Hepatic stellate cell (primary cell): Measurements from ENCODE around the gene UMODL1.

Experiments used
- DNase-seq: peaks from one replicate; pipeline ENCODE4 v3.0.0; 2011; ENCODE audit warnings: low spot score

The UMODL1 gene

DNA sequence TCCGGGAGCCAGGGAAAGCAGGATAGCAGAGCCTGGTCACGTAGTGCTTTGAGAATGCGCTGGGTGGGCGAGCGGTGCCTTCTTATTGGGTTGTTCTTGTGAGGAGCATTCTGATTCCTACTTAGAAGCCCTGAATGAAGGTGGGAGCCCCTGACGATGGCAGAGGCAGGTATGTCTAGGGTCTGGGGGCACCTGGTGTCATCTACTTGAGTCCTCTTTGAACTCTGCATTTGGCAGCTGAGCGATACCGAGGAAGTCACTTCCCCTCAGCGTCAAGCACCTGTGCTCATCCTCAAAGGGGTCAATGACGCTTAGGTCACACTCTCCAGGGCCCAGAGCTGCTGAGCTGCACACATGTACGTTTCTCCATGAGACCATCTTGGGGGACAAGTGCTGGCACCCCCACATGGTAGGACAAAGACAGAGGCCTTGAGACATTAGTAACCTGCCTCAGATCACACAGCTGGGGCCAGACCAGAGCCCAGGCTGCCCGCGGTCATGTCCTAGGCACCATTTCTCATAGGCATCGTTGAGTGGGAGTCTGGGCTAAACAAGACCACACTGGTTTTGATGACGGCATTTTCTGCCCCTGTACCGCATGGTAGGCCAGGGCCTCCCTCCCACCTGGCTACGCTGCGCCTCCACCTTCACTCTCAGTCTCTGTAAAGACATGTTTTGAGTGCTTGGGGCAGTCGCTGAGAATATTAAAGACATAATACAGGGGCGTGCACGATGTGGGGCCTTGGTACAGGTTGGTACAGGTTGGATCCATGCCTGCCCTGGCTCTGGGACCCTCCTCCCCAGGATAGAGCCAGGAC is 78.7 kb downstream of the UMODL1 start:
- DNase-seq = no peak

DNA sequence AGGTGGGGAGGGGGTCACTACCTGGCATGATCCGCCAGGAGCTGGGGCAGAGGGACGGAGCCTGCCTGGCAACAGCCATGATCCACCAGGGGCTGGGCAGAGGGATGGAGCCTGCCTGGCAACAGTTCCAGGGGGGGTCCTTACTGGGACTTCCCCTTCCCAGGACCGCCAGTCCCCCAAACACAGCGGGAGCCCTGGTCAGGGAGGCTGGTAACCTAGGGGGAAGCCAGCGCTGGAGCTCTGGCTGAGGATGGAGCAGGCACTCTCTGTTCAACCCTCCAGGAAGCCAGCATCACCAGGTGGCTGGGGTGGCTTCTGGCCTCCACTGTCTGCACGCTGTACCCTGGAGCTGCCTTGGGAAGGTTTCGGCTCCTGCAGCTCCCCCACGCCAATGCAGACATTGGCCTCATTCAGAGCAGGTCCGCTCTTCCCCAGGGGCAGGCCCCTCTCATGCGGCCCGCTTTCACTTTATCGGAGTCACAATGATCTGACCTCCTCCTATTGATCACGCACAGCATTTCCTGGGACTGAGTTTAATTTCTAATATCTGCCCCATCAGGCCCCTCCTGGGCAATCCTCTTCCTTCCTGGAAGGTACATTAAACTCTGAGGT is 79.5 kb downstream of the UMODL1 start:
- DNase-seq = no peak

DNA sequence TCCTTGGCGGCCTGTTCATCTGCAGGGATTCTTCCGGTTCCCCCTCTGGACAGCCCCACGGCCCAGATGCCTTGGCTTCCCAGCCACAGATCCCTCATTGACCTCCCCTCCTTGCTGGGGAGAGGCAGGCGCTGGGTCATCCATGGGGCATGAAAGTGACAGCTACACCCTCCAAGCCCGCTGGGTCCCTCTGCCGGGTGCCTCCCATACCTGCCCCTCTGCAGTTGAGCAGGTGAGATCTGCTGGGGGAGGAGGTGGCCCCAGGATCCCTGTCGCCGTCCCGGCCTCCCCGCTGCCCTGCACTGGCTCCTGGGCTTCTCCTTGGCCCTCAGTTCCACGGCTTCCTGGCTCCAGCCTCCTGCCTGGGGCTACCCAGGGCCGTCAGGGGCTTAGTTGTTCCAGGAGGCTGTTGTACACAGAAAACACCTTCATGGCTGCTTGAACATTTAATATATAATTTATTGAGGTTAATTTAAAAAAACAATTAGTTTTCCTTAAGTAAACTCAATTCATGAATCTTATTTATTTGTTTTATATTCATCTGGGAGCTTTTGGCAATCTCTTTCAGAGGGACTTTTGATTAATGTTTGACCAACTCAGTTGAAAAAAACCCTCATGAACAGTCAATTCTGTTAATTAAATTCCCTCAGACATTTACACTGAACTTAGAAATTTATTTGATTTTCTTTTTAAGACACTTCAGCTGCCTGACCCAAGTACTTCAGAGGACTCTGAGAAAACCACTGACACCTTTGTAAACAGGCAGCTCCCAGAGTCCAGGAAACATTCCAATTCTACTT is 80.2 kb downstream of the UMODL1 start:
- DNase-seq = no peak

DNA sequence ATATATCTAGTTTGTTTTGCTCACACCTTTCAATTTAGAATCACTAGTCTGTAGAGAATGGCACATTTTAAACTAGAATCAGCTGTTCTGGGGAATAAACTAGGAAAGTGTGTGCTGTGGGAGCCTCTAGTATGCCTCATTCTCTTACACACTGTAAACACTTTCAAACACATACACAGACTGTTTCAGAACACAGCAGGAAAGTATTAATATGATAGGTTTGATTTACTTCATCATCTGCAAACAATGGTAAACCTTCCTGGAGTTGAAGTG is 80.8 kb downstream of the UMODL1 start:
- no peak for DNase-seq

DNA sequence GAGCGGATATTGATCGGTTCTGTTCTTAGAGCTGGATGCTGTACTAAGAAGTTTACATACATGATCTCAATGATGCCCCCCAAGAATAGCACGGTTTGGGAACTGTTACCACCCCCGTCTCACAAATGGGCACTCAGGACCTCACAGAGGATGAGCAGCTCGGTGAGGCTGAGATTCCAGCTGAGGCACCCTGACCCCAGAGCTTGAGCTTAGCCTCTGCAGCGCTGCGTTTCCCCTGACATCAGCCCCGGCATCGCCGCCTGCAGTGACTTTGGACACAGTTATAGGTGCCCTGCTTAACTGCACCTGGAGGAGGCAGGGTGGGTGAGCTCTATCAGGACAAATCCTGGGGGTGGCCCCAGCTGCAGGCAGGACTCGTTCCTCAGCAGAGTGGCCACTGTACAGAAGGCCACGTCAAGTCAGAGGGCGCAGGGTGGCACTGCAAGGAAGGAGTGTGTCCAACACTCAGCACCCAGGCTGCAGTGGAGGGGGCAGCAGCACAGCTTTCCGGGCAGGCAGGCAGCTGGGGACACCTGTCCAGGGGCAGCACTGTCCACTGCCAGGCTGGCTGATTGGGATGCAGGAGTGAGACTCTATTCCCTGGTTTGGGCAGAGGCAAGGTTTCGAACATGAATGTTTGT is 82.0 kb downstream of the UMODL1 start:
- DNase-seq = no peak

DNA sequence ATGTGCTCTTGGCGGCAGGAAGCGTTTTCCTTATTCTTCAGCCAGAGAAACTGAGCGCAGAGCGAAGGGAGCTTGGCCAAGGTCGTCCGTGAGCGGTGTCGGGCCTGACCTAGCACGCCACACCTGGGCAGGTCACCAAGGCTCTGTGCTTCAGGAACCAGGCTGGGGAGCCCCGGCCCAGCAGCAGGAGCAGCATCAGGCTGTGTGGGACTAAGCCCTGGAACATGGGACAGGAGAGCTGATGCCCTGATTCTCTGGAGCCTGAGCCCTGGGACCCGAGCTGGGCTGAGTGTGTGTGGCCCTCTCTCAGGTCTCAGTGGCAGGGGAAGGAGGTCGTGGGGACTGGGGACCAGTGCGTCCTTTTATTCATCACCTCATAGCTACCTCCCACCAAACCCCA is 82.6 kb downstream of the UMODL1 start:
- no peak for DNase-seq

DNA sequence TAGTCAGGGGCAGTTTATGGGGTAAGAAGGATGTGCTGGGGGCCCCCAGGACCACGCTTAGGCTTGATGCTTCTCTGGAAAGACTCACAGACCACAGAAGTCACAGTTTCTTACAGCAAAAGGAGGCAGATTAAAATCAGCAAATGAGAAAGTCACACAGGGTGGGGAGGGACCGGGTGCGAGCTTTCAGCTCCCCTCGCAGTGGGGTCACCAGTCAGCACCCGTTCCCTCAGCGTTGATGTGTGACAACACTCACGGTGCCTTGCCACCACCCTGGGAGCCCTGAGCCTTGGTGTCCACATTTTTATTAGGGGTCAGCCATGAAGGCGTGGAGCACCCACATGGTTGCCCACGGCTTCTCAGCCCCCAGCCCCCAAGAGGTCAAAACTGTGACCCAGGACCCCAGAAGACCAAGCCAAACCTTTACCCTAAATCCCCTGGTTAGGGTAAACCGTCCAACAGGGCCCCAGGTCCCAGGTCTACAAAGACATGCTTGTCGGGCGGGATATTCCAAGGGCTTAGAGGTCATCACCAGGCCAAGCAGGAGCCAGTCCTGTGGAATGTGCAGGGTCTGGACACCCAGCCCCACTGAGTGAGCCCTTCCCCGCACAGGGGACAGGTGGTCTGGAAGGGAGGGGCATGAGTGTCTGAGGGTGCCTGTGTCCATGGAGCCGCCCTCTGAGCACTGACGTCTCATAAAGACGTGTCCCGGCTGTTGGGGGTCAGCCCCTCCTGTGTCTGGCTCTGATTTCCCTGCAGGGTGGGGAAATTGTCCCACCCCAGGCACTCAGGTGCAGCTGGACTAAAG is 83.3 kb downstream of the UMODL1 start:
- DNase-seq = no peak

DNA sequence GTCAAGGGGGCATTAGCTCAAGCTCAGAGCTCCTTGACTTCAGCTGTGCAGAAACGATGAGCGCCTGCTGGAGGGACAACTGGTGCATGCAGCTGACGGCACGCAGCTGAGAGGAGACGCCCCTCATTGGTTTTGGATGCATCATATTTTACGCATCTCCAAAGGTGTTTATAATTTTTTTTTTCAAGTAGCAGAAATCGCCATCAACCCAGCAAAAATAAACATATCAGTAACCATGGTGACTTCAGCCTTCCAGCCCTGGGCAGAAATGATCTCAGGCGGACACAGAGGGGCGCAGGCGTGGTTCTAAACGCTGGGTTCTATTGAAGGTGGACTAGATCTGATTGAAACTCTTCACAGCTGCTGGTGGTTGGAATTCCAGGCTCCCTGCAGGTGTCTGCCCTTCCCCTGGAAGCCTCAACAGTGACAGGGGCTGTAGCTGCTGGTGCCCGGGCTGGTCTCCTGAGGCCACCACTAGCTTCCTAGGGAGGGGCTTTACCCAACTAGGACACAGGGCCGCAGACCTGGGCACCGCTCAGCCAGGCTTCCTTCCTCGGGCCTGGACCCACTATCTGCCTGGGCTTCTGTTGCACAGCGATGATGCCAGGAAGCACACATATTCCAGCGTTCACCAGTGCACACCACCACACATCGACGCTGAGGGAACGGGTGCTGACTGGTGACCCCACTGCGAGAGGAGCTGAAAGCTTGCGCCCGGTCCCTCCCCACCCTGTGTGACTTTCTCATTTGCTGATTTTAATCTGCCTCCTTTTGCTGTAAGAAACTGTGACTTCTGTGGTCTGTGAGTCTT is 84.1 kb downstream of the UMODL1 start:
- DNase-seq = no peak

DNA sequence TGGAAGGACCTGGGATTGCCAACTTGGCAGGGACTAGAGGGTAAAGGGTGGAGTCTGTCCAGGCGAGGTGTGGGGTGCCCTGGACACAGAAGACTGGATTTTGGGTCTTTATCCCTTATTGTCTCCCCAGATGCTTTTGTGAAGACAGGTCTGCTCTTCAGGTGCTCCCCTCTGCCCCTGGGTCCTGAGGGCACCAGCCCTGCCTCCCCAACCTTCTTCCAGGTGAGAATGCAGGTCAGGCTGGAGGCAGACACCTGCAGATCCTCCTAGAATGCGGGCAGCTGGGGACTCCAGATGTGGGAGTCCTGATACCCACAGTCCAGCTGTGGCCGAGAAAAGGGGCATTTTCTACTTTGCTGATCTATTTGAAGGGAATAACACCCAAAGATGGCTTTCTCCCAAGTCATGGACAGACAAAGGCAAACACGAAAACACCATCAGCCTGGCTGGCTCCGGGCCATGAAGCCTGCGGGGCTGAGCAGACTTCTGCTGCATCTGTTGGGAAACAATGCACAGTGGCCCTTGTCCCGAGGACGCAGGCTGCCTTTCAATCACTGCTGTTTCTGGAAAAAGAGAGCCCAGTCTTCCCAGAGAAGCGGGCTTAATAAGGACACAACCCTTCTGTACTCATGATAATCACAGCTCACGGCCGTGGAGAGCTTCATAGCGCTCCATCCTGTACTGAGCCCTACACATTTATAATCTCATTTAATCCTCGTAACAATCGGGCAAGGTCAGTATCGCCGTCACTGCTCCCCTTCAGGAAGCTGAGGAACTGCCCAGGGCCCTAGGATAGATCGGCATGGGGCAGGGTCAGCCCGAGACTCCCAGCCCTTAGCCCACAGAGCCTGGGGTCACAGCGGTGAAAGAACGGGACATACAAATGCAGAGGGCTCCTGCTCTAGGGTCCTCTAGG is 85.8 kb downstream of the UMODL1 start:
- no peak for DNase-seq

DNA sequence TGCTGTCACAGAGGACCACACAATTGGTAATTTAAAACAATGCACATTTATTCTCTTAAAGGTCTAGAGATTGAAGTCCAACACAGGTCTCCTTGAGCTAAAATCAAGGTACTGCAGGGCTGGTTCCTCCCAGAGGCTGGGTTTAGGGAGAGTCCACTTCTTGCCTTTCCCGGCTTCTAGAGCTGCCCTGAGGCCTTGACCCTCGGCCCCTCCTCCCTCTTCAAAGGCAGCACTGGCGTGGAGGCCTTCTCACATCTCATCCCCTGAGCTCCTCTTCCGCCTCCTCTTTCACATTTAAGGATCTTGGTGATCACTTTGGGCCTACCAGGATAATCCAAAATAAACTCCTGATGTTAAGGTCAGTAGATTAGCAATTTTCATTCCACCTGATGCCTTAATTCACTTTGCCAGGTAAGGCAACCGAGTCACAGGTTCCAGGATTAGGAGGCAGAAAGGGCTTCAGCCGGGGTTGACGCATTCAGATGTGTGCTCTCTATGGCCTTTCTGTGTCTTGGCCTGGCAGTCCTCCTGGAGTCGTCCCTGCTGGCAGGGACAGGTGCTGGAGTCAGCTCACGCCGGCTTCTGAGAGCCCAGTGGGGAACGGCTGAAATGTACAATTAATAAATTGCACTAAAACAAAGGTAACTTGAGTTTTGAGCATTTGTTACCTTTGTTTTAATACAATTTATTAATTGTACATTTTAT is 86.6 kb downstream of the UMODL1 start:
- DNase-seq = no peak

DNA sequence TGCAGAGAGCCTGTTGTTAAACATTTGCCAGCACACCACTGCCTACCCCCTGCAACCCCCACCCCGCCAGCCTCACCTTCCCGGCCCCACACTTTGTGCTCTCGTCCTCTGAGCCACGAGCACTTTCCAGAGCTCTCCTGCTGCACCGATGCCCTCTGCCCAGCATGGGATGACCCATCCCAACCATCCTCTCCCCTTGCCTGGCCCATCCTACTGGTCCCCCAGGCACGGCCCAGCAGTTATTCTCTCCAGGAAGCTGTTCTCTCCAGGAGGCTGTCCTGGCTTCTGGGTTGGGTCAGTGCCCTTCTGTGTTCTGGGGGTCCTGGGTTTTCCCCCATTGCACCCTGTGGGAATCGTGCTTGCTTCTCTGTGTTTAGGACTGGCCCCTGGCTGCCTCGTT is 87.7 kb downstream of the UMODL1 start:
- no peak for DNase-seq

DNA sequence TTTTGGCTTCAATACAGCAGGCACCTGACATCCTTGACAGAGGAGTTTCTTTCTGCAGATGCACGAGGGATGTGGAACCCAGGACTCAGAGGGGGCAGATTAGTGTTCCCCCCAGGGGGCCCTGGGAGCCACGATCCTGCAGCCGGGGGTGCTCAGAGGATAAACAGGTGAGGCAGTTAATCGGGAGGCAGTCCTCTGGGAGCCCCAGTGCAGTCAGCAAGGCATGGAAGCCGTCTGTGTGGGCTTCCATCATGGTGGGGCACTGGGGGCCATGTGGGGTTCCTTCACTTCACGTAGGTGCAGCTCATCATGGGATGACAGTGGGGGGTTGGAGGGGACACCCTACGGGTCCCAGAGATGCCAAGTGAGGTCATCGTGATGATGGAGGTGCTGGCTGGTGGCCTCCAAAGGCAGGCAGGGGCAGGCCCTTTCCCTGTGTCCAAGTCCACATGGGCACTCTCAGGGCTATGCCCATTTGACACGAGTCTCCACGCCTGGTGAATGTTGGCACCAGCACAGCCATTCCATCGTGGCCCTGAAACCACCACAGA is 88.5 kb downstream of the UMODL1 start:
- no peak for DNase-seq

DNA sequence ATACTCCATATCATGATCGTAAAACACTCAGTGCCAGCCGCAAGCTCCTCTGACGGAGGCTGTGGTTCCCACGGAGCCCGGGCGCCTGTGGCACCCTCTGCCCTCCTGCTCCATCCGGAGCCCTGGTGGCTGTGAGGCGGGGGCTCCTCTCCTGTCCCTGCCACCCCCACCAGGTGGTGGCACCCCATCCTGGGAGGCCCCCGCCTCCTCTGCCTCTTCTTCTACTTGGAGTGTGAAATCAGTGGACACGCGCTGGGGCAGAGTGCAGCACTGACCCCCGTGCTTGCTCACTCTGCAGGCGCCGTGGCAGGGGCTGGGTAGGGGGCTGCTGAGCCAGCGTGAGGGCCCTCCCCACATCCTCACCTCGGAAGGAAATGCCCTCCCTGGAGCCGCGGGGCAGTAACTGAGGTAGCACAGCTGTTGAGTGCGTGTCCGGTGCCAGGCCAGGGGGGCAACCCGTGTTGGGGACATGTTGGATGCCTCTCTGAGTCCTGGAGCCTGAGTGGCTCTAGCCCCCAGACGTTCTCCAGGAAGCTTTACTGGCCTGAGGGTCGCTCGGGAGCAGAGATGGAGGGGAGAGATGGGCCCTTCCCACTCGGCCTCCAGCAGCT is 89.1 kb downstream of the UMODL1 start:
- DNase-seq = no peak

DNA sequence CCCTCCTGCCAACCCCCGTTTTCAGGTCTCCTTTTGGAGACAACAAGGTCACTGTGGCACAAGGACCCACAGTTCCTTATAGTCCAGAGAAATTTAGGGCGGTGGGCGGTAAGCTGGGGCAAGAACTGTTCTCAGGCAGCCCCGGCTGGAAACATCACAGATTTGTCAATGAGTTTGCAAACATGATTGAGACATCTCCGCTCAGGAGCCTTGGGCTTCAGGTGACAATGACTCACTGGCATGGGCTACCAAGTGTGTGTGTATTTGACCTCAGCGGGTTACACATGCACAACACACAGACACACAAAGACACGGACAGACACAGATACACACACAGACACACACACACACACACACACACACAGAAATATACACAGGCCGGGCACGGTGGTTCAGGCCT is 89.6 kb downstream of the UMODL1 start:
- no peak for DNase-seq

DNA sequence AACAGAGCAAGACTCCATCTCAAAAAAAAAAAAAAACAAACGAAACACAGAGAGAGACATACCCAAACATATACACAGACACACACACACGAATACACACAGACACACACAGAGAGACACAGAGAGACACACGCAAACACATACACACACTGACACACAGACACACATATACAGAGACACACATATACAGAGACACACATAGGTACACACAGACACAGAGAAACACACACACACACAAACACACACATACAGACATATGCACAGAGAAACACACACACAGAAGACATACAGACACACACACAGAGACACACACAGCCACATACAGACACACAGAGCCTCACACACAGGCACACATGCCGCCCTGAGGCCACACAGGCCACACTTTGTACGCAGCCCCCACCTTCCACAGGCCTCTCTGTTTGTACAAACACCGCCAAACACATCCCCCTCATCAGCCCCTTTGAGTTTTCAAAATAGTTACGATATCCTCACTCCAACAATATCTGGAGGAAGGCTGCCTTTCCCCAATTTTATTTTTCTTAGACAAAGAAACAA is 90.4 kb downstream of the UMODL1 start:
- no peak for DNase-seq

DNA sequence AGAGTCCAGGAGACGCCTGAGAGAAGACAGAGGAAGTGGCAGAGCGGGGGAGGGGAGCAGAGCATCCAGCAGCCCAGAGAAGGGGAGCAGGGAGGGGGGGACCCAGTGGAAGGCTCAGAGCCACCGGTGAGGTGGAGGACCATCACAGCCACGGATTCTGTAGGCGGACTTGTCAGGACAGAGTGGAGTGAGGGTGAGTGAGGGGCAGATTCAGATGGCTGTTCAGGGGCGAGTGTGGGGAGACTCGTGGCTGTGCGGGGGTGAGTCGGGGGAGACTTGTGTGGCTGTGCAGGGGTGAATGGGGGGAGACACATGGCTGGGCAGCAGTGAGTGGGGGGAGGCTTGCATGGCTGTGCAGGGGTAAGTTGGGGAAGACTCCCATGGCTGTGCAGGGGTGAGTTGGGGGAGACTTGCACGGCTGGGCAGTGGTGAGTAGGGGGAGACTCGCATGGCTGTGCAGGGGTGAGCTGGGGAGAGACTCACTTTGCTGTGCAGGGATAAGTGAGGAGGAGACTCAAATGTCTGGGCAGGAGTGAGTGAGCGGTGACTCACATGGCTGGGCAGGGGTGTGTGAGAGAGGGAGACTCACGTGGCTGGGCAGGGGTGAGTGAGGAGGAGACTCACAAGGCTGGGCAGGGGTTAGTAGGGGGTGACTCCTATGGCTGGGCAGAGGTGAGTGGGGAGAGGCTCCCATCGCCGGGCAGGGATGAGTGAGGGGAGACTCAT is 91.0 kb downstream of the UMODL1 start:
- DNase-seq = no peak

DNA sequence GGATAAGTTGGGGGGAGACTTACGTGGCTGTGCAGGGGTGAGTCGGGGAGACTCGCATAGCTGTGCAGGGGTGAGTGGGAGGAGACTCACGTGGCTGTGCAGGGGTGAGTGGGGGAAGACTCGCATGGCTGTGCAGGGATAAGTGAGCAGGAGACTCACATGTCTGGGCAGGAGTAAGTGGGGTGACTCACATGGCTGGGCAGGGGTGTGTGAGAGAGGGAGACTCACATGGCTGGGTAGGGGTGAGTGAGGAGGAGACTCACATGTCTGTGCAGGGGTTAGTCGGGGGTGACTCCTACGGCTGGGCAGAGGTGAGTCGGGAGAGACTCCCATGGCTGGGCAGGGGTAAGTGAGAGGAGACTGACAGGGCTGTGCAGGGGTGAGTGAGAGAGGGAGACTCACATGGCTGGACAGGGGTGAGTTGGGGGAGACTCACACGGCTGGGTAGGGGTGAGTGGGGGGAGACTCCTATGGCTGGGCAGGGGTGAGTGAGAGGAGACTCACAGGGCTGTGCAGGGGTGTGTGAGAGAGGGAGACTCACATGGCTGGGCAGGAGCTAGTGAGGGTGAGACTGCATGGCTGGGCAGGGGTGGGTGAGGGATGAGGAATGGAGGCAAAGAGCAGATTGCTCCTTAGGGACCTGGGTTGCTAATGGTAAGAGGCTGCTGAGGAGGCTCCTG is 91.9 kb downstream of the UMODL1 start:
- DNase-seq = no peak
